CD4-positive, CD25-positive, alpha-beta regulatory T cell (primary cell): ENCODE measurements around the gene VN1R4. TPM values are rescaled to one million over a fixed set of nuclear protein-coding genes. Genes with fewer than 3 reads are reported as not detected.
A peak's percentile ranks its signal among the peaks of the same experiment; 100 is the strongest.
"Not testable (repeated sequence)": the region's sequence is repeated elsewhere in the genome, so short reads cannot be mapped to it uniquely, and the experiment has no call there.

Experiments used
- ATAC-seq, 2 donors: fragments of 150-1000 bp; cut with Tn5 transposase; one replicate each; pipeline ENCODE4 v1.10.0; 2021; ENCODE audit warnings: low read depth in 2 of 2, moderate number of reproducible peaks in 2 of 2, moderate library complexity in 1 of 2
- DNase-seq, 3 donors: peaks; one replicate each; pipeline versions ENCODE4 v3.0.0 to v3.0.0-alpha.2; 2012 to 2022; ENCODE audit warnings: mixed read lengths in 1 of 3
- H3K27ac ChIP-seq: one replicate; pipeline ENCODE4 v1.7.0; 2013; ENCODE audit warnings: mild to moderate bottlenecking, low read length; ENCODE audit not compliant: insufficient read depth, poor library complexity, severe bottlenecking
- H3K27me3 ChIP-seq: one replicate; pipeline ENCODE4 v1.7.0; 2013; ENCODE audit warnings: low read length; ENCODE audit not compliant: control insufficient read depth, insufficient read depth
- H3K36me3 ChIP-seq: one replicate; pipeline ENCODE4 v1.7.0; 2013; ENCODE audit warnings: mild to moderate bottlenecking, low read length, moderate library complexity; ENCODE audit not compliant: control insufficient read depth, insufficient read depth
- H3K4me1 ChIP-seq: 2 replicates; pipeline ENCODE4 v1.7.0; 2013; ENCODE audit warnings: mild to moderate bottlenecking, low read length; ENCODE audit not compliant: insufficient read depth, control insufficient read depth, poor library complexity, severe bottlenecking
- H3K4me3 ChIP-seq: one replicate; pipeline ENCODE4 v1.7.0; 2013; ENCODE audit warnings: low read depth, mild to moderate bottlenecking, low read length, moderate library complexity
- H3K9me3 ChIP-seq, 2 experiments: 1 replicate in 1 of 2; 2 replicates in 1 of 2; pipeline ENCODE4 v1.7.0; 2013; ENCODE audit warnings: low read length in 2 of 2, mild to moderate bottlenecking in 1 of 2, moderate library complexity in 1 of 2; ENCODE audit not compliant: control insufficient read depth in 2 of 2
- H3K27ac Mint-ChIP-seq, 3 donors: one replicate each; pipeline ENCODE4 v1.8.0; 2020 to 2022; ENCODE audit warnings: mild to moderate bottlenecking in 3 of 3, mixed read lengths in 3 of 3, moderate library complexity in 2 of 3
- H3K27me3 Mint-ChIP-seq: one replicate; pipeline ENCODE4 v1.8.0; 2022; ENCODE audit warnings: mild to moderate bottlenecking, mixed read lengths
- H3K36me3 Mint-ChIP-seq: one replicate; pipeline ENCODE4 v1.8.0; 2020; ENCODE audit warnings: mixed read lengths
- H3K4me1 Mint-ChIP-seq, 4 donors: one replicate each; pipeline ENCODE4 v1.8.0; 2020 to 2022; ENCODE audit warnings: mixed read lengths in 4 of 4, mild to moderate bottlenecking in 1 of 4
- H3K4me3 Mint-ChIP-seq, 4 donors: one replicate each; pipeline ENCODE4 v1.8.0; 2020 to 2022; ENCODE audit warnings: mild to moderate bottlenecking in 4 of 4, mixed read lengths in 4 of 4, moderate library complexity in 3 of 4
- H3K9me3 Mint-ChIP-seq, 7 donors: one replicate each; pipeline ENCODE4 v1.8.0; 2020 to 2022; ENCODE audit warnings: mixed read lengths in 7 of 7, mild to moderate bottlenecking in 3 of 7, moderate library complexity in 2 of 7
- polyA plus RNA-seq, 4 donors: library from polyadenylated mRNA; unstranded; fragments of 300-500 nt; fragmentation: Illumina TruSeq; gene quantifications; one replicate each; pipeline ENCODE4 v1.2.3, GENCODE V29; 2021
- total RNA-seq: library from RNA; stranded (reverse); gene quantifications from one replicate; pipeline ENCODE4 v1.2.3, GENCODE V29; 2022

The VN1R4 gene
- total and polyA plus RNA-seq, 5 donors from 2014 or later = not detected

DNA sequence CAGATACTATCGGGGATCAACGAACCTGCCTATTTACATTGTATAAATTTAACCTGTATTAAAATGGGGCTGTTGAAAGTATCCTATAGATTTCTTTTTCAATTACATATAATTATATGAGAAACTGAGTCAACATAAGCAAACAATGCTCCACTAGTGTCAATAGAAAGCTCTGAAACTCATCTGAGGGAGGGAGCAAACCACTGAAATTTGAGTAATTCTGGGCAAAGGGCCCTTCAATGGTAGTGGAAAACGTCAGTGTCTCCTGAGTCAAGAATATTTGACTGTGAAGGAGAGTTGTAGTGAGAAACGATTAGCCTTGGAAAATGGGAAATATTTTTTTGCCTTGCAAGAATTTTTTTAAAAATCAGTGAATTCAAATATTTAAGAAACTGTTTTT, 17.6 kb upstream of the VN1R4 start:
- Mint-ChIP-seq H3K9me3 (peaks cover 0 to 18% (median 13%) of the 10 kb centered on the region in 7 donors), H3K4me3 (no peak overlapping the region)

DNA sequence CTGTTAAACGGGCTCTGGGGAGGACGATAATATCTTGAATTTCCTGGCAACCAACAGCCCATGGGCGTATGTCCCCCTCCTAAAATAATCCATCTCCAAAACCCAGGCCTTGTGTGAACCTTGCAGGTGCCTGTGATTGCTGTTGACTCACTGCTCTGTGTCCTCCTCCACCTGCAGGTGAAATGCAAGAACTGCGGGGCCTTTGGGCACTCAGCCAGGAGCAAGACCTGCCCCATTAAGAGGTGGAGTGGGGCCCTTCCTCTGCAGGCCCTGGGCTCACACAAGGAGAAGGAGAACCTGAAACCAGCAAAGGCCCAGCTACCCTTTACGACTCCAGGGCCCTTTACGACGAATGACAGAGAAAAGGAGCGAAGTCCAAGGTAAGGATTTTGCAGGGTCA, 14.4 kb upstream of the VN1R4 start:
- ATAC-seq, DNase-seq, H3K36me3 ChIP-seq, H3K4me1 ChIP-seq, H3K27me3 Mint-ChIP-seq, H3K27ac ChIP-seq, H3K4me3 Mint-ChIP-seq, H3K4me3 ChIP-seq, H3K27ac Mint-ChIP-seq, H3K9me3 ChIP-seq, H3K27me3 ChIP-seq, H3K4me1 Mint-ChIP-seq, H3K36me3 Mint-ChIP-seq: not testable (repeated sequence)
- H3K9me3 Mint-ChIP-seq = peaks cover 0 to 19% (median 10%) of the 10 kb centered on the region in 7 donors

More for the DNA sequence above, 17.6 kb upstream of the VN1R4 start:
- H3K9me3 ChIP-seq = peaks cover 2 to 6% of the 10 kb centered on the region in 2 experiments
- DNase-seq (no peak), ATAC-seq (no peak)
- H3K27ac Mint-ChIP-seq = no peak overlapping the region
- no peak overlapping the region for H3K4me3 ChIP-seq
- no peaks in the 10 kb centered on the region for H3K27me3 Mint-ChIP-seq
- H3K36me3 ChIP-seq = no peaks in the 10 kb centered on the region
- no peak overlapping the region for H3K27ac ChIP-seq
- H3K4me1 ChIP-seq = no peaks in the 10 kb centered on the region
- no peaks in the 10 kb centered on the region for H3K27me3 ChIP-seq
- no peaks in the 10 kb centered on the region for H3K4me1 Mint-ChIP-seq
- H3K36me3 Mint-ChIP-seq = no peaks in the 10 kb centered on the region

- Mint-ChIP-seq H3K27ac (no peak overlapping the region), H3K36me3 (peaks cover 16% of the 10 kb centered on the region), H3K4me3 (no peak overlapping the region), H3K4me1 (no peaks in the 10 kb centered on the region), H3K27me3 (no peaks in the 10 kb centered on the region), H3K9me3 (peaks cover 0 to 51% (median 17%) of the 10 kb centered on the region in 7 donors)
- ATAC-seq (no peak), DNase-seq (no peak)
- H3K4me1 ChIP-seq = no peaks in the 10 kb centered on the region
- H3K27me3 ChIP-seq = no peaks in the 10 kb centered on the region
- H3K9me3 ChIP-seq = peaks cover 2 to 10% of the 10 kb centered on the region in 2 experiments
- no peaks in the 10 kb centered on the region for H3K36me3 ChIP-seq
- H3K27ac ChIP-seq = no peak overlapping the region
- no peak overlapping the region for H3K4me3 ChIP-seq
Measured at GRCh38 chr19:53275480-53275879, 8.0 kb upstream of the VN1R4 start.

GRCh38 chr19:53272044-53272443, 4.5 kb upstream of the VN1R4 start:
- Mint-ChIP-seq H3K36me3 (peaks cover 16% of the 10 kb centered on the region), H3K9me3 (peaks cover 0 to 45% (median 14%) of the 10 kb centered on the region in 7 donors), H3K4me3 (no peak overlapping the region), H3K27me3 (no peaks in the 10 kb centered on the region), H3K4me1 (no peaks in the 10 kb centered on the region), H3K27ac (no peak overlapping the region)
- DNase-seq = no peak
- Histone ChIP-seq H3K4me1 (no peaks in the 10 kb centered on the region), H3K4me3 (no peak overlapping the region), H3K27me3 (no peaks in the 10 kb centered on the region), H3K27ac (no peak overlapping the region), H3K9me3 (peaks cover 2 to 15% of the 10 kb centered on the region in 2 experiments), H3K36me3 (no peaks in the 10 kb centered on the region)
- ATAC-seq = no peak

DNA sequence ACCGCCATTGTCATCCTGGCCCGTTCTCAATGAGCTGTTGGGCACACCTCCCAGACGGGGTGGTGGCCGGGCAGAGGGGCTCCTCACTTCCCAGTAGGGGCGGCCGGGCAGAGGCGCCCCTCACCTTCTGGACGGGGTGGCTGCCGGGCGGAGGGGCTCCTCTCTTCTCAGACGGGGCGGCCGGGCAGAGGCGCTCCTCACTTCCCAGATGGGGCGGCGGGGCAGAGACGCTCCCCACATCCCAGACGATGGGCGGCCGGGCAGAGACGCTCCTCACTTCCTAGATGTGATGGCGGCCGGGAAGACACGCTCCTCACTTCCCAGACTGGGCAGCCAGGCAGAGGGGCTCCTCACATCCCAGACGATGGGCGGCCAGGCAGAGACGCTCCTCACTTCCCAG, 2.3 kb upstream of the VN1R4 start:
- peaks cover 0 to 50% (median 15%) of the 10 kb centered on the region in 7 donors for H3K9me3 Mint-ChIP-seq

DNA sequence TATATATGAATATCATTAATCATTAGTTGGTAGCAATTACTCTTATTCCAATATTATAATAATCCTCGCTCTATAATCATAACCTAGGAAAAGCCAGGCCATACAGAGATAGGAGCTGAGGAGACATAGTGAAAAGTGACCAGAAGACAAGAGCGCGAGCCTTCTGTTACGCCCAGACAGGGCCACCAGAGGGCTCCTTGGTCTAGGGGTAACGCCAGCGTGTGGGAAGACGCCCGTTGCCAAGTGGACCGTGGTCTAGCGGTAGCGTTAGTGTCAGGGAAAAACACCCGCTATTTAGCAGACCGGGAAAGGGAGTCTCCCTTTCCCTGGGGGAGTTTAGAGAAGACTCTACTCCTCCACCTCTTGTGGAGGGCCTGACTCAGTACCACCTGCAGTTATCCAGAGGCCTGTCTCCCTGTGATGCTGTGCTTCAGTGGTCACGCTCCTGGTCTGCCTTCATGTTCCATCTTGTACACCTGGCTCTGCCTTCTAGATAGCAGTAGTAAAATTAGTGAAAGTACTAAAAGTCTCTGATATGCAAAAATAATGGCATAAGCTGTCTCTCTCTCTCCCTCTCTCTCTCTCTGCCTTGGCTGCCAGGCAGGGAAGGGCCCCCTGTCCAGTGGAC, 9.7 kb downstream of the VN1R4 start, which contains the start of gene VN1R2:
Gene VN1R2, plus strand, starts transcription at position 578 of the 628 bp plus-strand sequence. CDS start 84 bp downstream, outside the sequence.
- H3K4me1 Mint-ChIP-seq = peaks cover 0 to 15% (median 1%) of the 10 kb centered on the region in 4 donors
- Histone ChIP-seq H3K4me1 (peaks cover 12% of the 10 kb centered on the region), H3K9me3 (peaks cover 26 to 58% of the 10 kb centered on the region in 2 experiments)
- H3K27ac Mint-ChIP-seq, H3K27me3 ChIP-seq, H3K4me3 ChIP-seq, H3K36me3 Mint-ChIP-seq, H3K27me3 Mint-ChIP-seq, H3K36me3 ChIP-seq, H3K27ac ChIP-seq, H3K4me3 Mint-ChIP-seq, ATAC-seq, DNase-seq: not testable (repeated sequence)
- H3K9me3 Mint-ChIP-seq = peaks cover 0 to 49% (median 19%) of the 10 kb centered on the region in 7 donors

More for the DNA sequence above, 2.3 kb upstream of the VN1R4 start:
- not testable (repeated sequence) for H3K27me3 Mint-ChIP-seq, H3K27ac Mint-ChIP-seq, H3K27me3 ChIP-seq, ATAC-seq, H3K4me3 ChIP-seq, H3K4me3 Mint-ChIP-seq, DNase-seq, H3K4me1 Mint-ChIP-seq, H3K36me3 ChIP-seq, H3K4me1 ChIP-seq, H3K27ac ChIP-seq
- H3K36me3 Mint-ChIP-seq = peaks cover 16% of the 10 kb centered on the region
- peaks cover 2 to 19% of the 10 kb centered on the region in 2 experiments for H3K9me3 ChIP-seq

DNA sequence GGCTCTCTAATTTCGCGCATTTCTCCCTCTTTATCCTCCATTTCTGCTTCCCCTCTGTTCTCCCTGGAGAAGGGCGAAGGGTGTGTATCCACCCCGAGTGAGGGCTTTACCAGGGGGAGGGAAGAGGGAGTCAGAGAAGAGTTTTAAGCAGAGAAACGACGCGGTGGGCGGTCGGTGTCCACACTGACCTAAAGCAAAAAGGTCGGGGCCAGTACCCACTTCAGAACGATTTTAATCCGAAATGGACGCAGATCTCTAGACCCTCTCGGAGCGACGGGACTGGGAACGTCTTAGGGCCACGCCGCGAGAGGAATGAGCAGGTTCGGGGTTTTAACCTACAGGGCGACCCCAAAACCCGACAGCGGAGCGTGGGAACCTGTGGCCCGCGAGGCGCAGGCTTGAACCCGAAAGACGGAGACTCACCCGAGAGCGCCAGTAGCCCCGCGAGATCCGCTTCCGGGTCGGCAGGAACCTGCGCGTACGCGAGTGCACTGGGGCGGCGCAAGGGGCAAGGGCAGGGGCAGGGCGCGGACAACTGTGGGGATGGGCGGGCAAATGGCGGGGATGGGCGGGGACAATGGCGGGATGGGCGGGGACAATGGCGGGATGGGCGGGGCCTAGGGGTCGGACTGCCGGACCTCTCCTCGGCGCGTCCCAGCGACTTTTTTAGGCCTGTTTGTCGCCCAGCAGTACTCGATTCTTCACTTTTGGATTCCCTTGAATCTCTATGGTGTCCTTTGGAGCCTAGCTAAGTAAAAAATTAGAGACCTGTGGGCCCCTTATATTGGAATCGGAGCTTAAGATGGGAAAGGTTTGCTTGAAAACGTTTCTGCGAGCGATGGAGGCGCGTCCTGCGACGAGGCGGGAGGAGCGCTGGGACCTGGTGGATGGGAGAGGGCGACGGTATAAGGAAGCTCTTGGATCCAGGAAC, 12.8 kb downstream of the VN1R4 start, which contains the start of gene ZNF677:
Gene ZNF677, minus strand, starts transcription at position 463 of the 931 bp plus-strand sequence. CDS start 3,323 bp downstream, outside the sequence.
- Histone ChIP-seq H3K9me3 (peaks cover 39 to 71% of the 10 kb centered on the region in 2 experiments), H3K4me1 (peaks cover 12% of the 10 kb centered on the region), H3K4me3 (peak within 1 kb of the TSS; percentile 75), H3K36me3 (peaks cover 14% of the 10 kb centered on the region), H3K27me3 (no peaks in the 10 kb centered on the region), H3K27ac (peak within 1 kb of the TSS; percentile 41)
- H3K27ac Mint-ChIP-seq = peak within 1 kb of the TSS; percentile 74 to 87 (median 78)
- peaks cover 33% of the 10 kb centered on the region for H3K36me3 Mint-ChIP-seq
- peak; percentile 44 to 84 (median 77) for DNase-seq
- H3K4me1 Mint-ChIP-seq = peaks cover 0 to 15% (median 1%) of the 10 kb centered on the region in 4 donors
- peaks cover 0 to 64% (median 16%) of the 10 kb centered on the region in 7 donors for H3K9me3 Mint-ChIP-seq
- H3K4me3 Mint-ChIP-seq = peak within 1 kb of the TSS; percentile 35 to 93 (median 80)
- H3K27me3 Mint-ChIP-seq = no peaks in the 10 kb centered on the region
- peak; percentile 95 to 99 for ATAC-seq
